Measurements from ENCODE around the gene ALKBH2.

ALKBH2 gene

DNA sequence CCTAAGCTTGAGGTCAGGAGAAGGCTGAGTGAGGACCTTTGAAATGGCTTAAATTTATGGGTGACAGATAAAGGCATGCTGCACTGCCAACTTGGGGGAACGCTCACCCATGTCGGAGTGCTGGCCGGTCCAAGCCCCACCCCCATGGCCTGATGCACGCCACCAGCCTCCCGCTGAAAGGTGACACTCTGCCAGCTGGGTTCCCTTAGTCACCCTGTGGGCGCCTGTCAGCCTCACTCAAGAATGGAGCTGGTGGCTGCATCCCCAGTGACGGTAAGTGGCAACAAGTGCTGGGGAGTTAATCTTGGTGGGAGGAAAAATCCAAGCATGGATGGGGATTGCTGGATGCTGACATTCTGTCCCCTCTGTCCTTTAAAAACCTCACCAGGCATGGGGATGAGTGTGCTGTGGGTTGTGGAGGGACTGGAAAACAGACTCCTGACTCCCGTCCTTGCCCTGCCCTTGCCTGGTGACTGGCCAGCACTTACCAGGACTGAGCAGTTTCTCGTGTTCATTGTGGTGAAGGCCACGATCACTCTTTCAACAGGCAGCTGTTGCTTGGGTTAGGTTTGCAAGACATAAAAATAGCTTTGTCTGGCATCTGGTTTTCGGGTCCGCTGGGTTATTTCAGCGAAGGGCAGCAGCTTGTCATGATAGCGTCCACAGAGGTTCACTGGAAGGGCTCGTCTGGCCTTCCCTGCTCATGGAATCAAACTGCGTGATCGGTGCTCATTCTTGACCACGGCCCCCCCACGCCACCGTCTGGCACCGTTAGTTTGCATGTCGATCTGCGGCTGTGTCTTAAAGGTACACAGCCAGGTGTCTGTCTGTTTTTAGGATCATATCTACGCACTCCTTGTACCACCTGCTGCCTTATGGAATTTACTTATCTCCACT lies 38.1 kb upstream of the ALKBH2 start:
- no peak for TF ChIP-seq ZFX (IDR thresholded peaks at IDR 0.05)
- TF ChIP-seq, protein P1, sequence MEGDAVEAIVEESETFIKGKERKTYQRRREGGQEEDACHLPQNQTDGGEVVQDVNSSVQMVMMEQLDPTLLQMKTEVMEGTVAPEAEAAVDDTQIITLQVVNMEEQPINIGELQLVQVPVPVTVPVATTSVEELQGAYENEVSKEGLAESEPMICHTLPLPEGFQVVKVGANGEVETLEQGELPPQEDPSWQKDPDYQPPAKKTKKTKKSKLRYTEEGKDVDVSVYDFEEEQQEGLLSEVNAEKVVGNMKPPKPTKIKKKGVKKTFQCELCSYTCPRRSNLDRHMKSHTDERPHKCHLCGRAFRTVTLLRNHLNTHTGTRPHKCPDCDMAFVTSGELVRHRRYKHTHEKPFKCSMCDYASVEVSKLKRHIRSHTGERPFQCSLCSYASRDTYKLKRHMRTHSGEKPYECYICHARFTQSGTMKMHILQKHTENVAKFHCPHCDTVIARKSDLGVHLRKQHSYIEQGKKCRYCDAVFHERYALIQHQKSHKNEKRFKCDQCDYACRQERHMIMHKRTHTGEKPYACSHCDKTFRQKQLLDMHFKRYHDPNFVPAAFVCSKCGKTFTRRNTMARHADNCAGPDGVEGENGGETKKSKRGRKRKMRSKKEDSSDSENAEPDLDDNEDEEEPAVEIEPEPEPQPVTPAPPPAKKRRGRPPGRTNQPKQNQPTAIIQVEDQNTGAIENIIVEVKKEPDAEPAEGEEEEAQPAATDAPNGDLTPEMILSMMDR (conservative IDR thresholded peaks at IDR 0.05): no peak
- H3K27ac ChIP-seq: no peak overlapping the region

DNA sequence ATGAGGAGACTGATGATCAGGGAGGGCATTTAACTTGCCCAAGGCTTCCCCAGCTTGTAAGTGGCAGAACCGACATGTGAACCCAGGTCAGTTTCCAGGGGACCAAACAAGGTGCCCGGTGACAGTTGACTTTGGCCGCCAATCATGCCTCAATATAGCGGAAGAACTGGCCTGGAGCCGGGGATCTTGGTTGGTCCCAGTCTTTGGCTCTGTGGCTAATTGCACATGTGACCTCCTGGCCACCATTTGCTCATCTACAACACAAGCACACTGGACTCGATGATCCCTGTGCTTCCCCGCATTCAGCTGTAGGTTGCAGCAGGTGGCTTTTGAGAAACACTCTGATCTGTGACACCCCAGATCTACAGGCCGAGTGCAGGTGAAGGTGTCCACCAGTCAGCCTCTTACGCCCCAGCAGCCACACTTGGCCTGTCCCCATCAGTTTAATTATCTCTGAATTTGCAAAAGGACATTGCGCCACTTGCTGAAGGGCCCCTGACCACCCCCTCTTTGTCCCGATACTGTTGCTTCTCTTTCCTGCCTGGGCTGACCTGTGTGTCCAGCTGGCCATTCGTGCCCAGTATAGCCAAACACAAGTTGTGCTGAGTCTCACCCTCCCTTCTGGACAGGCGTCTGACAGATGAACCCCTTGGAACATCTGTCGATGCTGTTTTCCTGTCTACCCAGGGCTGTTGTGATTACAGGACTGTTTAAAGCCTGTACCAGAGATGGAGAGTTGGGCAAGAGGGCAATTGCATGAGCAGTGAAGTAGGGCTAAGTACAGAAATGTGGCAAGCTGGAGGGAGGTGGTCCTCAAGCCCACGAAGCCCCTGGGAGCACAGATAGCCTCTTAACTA lies 37.3 kb upstream of the ALKBH2 start:
- no peak overlapping the region for H3K27ac ChIP-seq

DNA sequence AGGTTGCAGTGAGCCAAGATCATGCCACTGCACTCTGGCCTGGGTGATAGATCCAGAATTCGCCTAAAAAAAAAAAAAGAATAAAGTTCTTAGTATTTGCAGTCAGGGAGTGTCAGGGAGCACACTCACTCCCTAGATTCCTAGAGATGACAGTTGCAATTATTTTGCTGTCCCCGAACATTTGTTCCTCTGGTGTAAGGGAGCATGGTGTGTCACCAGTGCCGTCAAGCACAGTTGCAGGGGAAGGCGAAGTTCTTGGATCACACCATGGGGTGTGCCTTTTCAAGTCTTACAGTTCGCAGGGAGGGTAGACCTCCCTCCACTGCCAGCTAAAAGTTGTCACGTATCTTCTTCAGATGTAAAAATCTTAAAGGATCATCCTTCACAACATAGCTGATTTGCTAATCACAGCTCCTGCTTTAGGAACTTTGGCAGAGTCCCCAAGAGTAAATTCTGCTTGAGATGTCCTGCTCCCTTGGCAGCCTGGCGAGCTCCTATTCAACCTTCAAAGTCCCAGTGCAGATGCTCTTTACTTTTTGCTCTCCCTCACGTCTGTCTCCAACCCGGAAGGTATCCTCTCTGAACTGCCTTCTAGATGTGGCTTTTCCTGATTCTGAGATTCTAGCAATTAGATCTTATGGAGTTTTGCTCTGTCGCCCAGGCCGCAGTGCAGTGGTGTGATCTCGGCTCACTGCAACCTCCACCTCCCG lies 34.4 kb upstream of the ALKBH2 start:
- no peak overlapping the region for H3K27ac ChIP-seq
- no peak for TF ChIP-seq ZFX (IDR thresholded peaks at IDR 0.05)

More for the DNA sequence above, 37.3 kb upstream of the ALKBH2 start:
- TF ChIP-seq ZFX (IDR thresholded peaks at IDR 0.05): no peak
- TF ChIP-seq, protein P1 (conservative IDR thresholded peaks at IDR 0.05): no peak

DNA sequence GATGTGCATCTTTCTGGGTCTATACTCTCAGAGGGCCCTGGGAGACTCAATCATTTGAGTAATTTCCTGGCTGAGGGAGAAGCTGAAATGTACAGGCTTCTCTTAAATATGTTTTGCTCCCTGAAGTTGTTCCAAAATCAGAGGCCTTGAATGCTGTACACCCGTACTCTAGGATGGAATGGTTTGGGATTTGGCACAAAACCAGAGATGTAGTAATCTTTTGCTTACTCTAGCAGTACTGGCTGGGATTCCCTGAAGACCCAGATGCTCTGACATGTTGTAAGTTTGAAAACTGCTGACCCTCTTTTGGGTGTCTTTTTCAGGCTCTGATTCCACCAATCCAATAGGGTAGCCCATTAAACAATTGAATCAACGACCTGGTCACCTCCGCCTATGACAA lies 33.5 kb upstream of the ALKBH2 start:
- no peak for TF ChIP-seq ZFX (IDR thresholded peaks at IDR 0.05)
- TF ChIP-seq, protein P1 (conservative IDR thresholded peaks at IDR 0.05): no peak
- H3K27ac ChIP-seq: no peak overlapping the region

DNA sequence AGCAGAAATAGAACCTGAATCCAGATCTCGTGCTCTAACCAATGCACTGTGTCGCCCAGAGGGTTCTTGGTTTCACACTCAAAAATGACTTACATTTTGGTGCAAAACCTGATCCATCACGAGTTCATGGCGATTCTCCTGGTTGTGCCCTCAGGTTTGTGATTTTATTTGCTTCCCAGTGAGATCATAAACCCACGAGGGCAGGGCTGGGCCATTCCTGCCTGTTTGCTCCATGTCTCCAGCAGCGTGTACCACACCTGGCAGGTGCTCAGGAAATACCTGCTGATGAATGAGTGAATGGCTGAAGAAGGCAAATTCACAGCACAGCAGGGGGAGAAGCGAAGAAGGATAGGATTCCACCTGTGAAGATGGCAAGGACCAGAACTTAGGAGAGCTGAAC lies 32.5 kb upstream of the ALKBH2 start:
- H3K27ac ChIP-seq: no peak overlapping the region
- TF ChIP-seq, protein P1 (conservative IDR thresholded peaks at IDR 0.05): no peak
- no peak for TF ChIP-seq ZFX (IDR thresholded peaks at IDR 0.05)

DNA sequence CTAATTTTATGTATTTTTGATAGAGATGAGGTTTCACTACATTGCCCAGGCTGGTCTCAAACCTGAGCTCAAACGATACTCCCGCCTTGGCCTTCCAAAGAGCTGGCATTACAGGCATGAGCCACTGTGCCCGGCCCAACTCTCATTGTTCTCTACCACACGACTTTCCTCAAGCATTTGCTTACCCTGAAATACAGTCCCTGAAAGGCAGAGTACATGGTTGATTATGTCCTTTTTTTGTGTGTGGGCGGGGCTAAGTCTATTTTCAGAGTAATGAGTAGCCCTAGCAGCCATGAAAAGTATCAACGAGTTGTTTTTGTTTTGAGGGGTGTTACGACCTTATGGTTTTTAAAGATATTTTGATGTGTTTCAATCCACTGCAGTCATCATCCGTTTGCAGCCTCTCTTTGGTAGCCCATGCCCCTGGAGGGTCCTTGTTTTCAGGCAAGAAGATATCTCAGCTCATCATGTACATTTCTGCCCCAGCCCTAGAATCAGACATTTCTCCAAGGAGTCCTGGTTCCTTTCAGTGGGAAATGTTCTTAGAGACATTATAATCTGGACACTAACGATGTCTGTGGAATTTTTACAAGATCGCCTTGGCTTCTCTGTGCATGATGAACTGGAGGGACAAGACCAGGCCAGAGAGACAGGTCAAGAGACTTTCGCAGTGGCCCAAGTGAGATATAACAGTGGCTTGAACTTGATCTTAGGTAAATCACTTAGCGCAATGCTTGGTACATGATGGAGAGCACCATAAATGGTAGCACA lies 31.8 kb upstream of the ALKBH2 start:
- TF ChIP-seq ZFX (IDR thresholded peaks at IDR 0.05): no peak
- TF ChIP-seq, protein P1 (conservative IDR thresholded peaks at IDR 0.05): no peak
- no peak overlapping the region for H3K27ac ChIP-seq

DNA sequence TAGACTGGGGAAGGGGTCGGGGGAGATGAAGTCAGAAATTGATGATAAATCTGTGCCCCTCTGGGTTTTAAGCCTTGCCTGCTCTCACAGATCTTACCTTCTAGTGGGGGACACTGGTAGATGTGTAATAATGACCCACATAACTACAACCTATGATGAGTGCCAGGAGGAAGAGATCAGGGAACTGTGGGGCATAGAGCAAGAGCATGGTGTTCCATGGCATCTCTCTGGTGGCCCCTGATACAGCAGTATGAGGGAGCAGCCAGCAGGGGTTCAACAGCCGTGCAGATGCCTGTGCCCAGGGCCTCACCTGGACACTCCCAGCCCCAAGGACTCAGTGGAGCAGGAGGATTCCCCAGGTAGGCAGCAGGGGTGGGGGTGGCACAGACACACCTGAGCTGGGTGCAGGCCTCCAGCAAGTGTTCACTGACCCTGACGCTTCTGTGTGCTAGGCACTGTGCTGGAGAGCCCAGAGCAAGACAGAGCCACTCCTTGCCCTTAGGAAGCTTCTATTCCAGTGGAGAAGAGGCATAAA lies 28.1 kb upstream of the ALKBH2 start:
- no peak for TF ChIP-seq ZFX (IDR thresholded peaks at IDR 0.05)
- TF ChIP-seq, protein P1 (conservative IDR thresholded peaks at IDR 0.05): no peak

More for the DNA sequence above, 28.1 kb upstream of the ALKBH2 start:
- no peak overlapping the region for H3K27ac ChIP-seq

Measured in C4-2B (cell line).